ENCODE data around the gene TENM3.

TENM3 gene

DNA sequence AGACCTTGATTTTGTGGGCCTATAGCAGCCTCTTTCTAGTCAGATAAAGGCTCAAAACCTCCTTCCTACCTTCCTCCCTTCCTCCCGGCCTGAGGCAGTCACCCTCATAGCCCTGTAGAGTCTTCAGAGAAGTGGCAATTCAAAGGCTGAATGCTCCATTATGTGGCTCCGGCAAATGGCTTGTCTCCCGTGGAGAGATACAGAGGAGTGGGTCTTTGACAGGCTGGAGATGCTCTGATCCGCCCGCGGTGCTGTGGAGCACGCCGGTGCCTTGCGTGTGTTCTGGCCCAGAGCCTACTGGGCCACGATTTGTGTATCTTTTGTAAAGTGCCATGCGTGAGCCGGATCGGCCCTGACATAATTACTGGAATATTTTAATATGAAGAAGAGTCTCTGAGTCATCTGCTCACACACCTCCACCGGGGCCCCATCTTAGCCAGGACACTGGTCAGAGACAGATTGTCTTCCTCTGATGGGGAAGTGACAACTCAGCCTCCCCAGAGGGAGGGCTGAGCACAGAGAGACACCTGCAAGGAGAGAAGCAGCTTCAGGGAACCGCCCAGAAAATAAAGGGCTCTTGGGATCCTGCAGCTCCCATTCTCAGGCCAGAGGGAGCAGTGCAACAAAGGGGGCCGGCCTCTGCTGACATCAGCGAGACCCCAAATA, 585.3 kb downstream of the TENM3 start:
- DNase-seq, result no peak

DNA sequence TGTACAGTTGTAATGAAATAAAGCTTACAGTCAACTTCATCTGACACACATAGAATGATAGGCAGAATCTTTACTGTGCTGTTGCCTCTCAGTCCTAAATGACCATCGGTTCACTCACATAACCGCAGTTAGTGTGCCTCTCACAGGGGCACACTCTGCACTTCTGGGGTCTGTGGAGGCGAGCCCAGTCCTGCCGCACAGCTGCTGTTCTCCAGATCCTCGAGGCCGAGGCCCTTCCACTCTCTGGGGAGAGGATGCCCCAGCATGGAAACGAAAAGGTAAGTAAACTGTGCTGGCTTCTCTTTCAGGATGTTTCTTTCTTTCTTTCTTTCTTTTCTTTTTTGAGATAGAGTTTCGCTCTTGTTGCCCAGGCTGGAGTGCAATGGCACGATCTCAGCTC, 586.0 kb downstream of the TENM3 start:
- no peak for DNase-seq

DNA sequence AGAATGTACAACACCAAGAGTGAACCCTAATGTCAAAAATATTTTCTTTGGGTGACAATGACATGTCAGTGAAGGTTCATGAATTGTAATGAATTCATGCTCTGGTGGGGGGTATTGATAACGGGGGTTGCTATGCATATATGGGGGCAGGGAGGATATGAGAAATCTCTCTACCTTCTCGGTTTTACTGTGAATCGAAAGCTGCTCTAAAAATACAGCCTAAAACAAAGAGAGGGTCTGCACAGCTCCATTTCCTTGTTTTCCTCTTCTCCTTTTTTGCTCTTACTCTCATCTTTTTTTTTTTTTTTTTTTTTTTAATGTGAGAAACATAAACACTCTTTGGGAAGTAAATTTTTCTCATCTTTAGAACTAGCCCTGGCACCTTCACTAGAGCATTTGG, 588.2 kb downstream of the TENM3 start:
- DNase-seq, result no peak

DNA sequence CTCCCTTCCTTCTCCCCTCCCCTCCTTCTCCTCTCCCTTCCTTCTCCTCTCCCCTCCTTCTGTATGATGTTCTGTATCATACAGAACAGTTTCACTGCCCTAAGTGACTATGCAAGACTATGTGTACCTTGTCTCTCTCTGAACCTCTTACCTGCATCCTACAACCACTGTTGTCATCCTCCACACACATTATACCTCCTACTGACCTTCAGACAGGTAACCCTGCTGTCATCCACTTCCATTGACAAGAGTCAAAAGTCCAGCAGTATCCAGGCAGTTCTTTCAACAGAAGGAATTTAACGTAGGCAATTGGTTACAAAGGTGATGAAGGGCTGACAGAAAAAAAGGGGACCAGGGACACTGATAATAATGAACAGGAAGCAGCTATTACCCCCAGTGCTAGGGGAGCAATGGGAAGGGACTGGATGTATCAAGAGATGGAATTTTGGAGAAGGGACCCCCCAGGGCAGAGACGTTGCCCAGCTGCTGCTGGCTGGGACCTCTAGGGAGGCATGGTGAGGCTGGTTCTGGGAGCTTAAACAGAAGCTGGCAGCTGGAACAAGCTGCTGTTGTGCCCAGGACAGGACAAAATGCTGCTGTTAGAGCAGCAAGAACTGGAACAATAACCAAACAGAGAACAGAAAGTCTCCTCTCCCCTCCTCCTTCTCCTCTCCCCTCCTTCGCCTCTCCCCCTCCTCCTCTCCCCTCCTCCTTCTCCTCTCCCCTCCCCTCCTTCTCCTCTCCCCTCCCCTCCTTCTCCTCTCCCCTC, 589.3 kb downstream of the TENM3 start:
- no peak for DNase-seq

DNA sequence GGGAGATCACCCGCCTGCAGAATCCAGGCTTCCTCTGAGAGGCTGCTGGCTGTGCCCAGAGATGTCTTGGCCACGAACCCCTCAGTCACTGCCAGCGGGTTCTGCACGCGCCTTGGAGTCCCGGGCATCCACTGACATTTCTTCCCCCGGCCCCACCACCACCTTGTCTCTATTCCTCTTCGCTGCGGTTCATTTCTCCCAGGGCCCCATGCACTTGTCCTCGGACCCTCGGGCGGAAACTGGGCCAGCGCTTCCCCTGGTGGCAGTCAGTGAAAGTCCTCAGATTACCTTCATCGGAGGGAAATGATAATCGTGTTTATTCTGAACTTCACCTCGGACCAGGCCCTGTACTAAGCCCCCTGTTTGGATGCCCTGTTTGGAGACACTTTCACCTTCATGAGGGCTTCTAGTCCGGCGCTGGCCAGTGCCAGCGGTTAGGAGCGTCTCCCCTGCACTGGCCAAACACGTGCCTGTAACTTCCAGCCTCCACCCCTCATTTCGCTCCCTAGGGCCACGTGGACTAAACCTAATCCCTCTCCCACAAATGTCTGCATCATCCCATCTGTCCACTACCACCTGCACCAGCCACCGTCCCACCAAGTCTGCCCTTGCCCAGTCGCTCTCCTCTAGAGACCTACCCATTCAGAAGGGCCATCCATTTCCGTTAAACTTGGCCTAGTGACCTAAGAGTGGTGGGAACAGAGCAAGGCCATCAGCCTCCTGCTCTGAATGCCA, 592.0 kb downstream of the TENM3 start:
- no peak for DNase-seq

DNA sequence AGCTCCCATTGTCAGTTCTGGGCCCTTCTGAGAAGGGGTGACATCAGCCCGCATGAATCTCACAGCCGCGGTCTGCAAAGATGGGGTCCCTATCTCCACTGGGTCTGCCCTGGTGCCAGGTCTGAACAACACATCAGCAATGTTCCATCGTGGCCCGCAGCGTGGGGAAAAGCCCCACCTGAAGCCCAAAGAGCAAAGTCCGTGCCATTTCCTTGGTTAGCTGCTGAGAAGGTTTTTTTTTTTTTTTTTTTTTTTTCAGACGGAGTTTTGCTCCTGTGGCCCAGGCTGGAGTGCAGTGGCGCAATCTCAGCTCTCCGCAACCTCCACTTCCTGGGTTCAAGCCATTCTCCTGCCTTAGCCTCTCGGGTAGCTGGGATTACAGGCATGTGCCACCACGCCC, 594.6 kb downstream of the TENM3 start:
- no peak for DNase-seq

DNA sequence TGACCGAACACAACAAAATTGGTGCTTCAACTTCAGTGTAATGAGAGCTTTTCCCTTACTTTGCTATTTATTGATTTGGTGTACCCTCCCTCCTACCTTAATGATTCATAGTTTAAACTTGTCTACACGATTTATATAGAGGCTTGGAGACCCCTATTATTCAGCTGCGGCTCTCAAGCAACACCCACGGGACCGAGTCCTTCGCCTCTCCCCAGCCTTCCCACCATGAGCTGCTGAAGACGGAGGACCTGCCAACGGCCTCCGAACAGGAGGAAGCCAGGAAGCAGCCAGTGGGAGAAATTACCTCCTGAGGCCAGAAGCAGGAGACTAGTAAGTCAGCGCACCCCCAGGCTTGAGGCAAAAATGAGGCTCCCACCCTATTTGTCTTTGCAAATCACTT, 595.3 kb downstream of the TENM3 start:
- DNase-seq, result no peak

DNA sequence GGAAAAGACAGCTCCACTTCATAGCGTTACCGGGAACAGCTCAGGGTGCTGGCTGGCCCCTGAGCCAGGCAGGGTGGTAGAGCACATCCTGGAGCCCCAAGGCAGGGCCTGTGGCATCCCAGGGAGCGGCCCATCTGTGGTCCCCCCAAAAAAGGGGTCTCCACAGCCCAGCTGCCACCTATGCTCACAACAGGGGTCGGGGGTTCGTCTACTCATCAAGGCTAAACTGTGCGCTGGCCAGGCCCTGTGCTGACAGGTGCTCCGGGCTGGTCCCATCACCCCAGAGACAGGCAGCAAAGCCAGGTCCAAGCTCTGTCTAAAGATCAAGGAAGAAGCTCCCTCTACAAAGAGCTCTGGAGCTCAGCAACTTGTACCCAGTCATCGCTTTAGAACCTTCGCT, 596.1 kb downstream of the TENM3 start:
- DNase-seq, result no peak

DNA sequence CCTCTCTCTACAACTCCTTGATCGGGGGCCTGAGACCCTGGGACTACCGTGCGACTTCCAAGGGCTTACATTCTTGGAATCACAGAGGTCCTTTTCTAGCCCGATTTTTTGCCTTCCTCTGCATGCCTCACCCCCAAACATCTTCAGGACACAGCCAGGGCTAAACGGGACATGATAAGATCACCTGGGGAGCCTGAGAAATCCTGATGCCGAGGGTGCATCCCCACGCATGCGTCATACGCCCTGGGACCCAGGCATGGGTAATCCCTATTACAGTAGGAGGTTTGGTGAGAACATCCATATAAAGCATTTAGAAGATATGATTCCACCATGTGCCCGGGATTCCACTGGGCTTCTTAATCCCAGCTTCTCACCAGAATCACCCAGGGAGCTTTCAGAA, 596.9 kb downstream of the TENM3 start:
- no peak for DNase-seq

DNA sequence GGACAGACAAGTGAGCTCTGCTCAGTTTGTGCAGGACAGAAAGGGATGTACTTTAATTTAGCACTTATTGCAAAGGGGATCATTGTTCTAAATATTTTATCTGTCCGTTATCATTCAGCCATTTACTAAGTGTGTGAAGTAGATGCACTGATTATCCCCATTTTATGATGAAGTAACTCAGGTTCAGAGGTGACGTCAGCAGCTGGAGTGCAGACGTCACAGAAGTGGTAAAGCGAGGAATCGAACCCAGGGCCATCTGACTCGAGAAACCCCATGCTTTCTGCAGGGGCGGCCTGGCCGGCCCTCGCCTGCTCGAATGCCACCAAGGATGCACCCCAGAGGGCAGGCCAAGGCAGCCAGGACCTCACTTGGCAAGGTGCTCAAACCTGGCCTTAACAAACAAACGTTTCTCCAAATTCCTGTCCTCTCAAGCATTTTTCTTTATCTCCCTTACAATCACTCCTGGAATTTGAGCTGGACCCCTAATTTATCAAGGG, 599.0 kb downstream of the TENM3 start:
- no peak for DNase-seq

DNA sequence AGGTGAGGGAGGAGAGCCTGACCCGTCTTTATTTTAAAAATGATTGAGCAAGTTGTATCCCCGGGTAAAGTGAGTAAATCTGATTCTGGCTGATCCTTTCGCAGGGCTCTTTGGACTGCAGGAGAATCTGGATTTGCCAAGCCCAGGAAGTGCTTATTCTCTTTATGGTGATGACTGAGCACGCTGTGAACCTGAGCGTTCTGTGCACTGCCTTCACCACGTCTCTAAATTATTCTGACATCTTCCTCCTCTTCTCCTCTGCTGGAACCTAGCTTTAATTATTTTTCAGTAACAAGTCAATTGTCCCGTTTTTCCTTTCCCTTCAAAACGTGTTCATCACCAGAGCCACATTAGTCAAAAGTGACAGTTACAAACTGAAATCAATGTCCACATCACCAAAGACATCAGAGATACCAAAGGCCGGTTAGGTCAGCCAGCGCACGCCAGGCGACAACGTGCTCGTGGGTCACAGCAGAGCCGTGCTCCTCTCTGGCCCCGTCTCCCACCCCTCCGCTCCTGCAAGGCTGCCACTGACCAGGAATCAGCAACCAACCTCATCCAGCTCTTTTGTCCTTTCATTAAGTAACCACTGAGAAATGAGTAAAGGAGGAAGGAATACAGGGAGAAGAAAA, 599.7 kb downstream of the TENM3 start:
- no peak for DNase-seq

DNA sequence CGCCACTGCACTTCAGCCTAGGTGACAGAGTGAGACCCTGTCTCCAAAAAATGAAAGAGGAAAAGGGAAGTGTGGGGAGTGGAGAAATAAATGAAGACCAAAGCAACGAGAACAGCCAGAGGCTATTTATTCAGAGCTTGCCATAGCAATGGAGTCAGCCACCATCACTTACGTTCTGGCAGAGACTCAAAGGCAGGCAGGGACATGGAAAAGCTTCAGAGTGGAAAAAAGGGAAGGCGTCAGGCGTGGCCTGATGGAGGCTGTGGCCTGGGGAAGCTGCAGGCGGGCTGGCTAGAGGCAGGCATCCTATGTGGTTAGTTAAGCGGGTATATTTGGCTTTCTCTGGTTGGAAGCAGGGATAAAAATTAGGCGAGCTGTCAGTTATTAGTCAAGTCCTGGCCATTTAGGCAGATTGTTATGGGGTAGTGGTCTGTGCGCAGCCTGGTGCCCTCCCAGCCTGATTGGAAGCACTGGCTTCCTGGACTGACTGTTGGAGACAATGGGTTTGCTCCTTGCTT, 600.7 kb downstream of the TENM3 start:
- DNase-seq, result no peak

DNA sequence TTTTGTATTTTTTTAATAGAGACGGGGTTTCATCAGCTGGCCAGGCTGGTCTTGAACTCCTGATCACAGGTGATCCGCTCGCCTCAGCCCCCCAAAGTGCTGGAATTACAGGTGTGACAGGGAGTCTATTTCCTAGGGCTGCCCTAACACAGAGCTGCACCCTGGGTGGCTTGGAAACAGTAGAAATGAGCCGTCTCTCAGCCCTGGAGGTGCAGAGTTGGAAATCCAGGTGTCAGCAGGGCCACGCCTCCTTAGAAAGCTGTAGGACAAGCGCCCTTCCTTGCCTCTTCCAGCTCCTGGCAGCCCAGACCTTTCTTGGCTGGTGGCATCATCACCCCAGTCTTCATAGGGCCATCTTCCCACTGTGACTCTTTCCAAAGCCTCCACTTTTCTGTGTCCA, 602.4 kb downstream of the TENM3 start:
- no peak for DNase-seq

DNA sequence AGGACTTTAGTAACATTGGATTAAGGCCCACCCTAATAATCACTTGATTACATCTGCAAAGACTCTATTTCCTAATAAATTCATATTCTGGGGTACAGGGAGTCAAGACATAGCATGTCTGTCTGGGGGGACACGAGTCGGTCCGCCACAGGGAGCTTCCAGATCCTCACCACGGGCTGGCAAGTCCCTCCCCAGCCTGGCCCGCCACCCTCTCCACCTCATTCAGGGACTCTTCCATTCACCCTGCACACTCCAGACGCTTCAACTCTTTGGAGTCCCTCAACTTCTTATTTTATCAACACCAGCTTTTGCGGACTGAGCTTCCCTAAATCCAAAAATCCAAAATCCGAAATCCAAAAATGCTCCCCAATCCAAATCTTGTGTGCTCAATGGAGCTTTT, 602.8 kb downstream of the TENM3 start:
- no peak for DNase-seq

DNA sequence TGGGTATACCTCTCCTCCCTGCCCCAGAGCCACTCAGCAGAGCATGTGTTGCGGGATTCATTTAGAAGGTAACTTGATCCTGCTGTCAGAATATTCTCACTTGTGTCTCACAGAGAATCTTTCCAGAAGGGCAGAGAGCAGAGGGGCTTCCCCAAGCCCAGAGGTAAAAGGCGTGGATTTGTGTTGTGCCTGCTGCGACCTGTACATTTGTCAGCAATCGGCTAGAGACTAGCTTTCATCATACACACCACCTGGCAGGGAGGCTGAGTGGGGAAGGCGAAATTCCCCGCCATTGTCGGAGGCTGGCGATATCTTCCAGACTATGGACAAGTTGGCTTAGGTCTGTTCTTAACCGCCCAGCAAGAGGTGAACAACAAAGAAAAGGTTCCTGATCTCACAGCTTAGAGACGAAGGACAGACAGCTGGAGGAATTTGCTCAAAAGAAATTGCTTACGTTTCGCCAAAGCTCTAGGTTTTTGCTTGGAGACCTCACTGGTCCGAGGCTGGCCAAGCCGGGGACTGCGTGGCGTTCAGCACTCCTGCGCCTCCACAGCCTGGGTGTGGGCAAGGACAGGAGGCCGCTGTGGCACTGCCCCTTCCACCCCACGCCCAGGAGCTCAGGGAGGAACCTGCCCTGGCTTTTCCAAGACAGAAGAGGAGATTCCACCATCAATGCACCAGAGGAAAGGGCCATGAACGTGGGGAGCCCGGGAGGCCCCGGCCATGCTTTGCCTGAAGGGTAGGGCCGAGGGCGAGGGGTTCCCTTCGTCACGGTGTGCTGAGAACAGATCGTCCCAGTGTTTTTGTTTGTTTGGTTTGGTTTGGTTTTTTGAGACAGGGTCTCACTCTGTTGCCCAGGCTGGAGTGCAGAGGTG, 604.6 kb downstream of the TENM3 start:
- DNase-seq, result no peak

DNA sequence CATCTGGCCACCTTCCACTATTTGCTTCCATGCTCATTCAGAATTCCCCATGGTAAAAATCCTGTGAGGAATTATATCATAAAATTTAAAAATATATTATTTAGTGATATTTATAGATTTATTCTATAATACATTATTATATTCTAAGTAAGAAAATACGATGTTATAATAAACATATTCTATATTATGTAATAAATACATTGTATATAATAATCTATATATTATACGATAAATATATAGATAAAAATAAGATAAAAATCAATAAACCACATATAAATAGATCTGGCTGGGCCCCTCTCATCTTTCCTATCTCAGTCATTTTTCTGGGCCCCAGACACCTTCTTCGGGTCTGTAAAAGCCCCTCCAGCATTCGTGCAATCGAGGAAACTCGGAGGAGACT, 605.5 kb downstream of the TENM3 start:
- no peak for DNase-seq

All from stimulated activated CD4-positive, alpha-beta T cell treated with anti-CD3 and anti-CD28 coated beads, Interleukin-15, amount 100 ng/mL, for 24 hours (primary cell).